C4-2B (cell line): ENCODE data around the gene OSBPL10.

ENCODE experiments used
- ZFX ChIP-seq: fragments of 450-650 bp; IDR thresholded peaks from 2 replicates; pipeline ENCODE4 v1.6.1; 2017
- TF ChIP-seq, protein P1 (sequence below): fragments of 450-650 bp; conservative IDR thresholded peaks from 2 replicates; pipeline ENCODE4 v1.5.1; 2017; ENCODE audit warnings: mild to moderate bottlenecking

DNA sequence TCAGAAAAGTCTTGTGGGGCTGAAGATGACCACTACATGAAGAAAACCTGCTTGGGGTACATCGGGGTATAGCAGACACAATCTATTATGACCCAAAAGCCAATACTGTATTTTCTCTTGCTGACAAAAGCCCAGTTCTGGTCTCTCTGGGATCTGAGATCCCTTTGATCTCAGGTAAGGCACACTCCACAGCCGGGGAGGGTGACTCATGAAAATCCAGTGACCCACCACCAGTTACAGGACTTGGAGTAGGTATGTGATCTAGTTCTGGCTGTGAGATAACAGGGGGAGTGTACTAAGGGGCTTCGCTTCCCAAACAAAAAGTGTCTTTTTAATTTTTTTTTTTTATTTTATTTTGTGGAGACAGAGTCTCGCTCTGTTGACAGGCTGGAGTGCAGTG lies 255.1 kb downstream of the OSBPL10 start:
- TF ChIP-seq, protein P1, sequence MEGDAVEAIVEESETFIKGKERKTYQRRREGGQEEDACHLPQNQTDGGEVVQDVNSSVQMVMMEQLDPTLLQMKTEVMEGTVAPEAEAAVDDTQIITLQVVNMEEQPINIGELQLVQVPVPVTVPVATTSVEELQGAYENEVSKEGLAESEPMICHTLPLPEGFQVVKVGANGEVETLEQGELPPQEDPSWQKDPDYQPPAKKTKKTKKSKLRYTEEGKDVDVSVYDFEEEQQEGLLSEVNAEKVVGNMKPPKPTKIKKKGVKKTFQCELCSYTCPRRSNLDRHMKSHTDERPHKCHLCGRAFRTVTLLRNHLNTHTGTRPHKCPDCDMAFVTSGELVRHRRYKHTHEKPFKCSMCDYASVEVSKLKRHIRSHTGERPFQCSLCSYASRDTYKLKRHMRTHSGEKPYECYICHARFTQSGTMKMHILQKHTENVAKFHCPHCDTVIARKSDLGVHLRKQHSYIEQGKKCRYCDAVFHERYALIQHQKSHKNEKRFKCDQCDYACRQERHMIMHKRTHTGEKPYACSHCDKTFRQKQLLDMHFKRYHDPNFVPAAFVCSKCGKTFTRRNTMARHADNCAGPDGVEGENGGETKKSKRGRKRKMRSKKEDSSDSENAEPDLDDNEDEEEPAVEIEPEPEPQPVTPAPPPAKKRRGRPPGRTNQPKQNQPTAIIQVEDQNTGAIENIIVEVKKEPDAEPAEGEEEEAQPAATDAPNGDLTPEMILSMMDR = no peak
- TF ChIP-seq ZFX = no peak
